GM12801 (cell line): Measurements from ENCODE around the gene CUL9.

Experiments
- TF ChIP-seq, protein P1 (sequence below): IDR thresholded peaks from one replicate; pipeline ENCODE4 v1.5.1; 2011; ENCODE audit warnings: control low read depth; ENCODE audit not compliant: insufficient read length; ENCODE audit errors: extremely low read depth

The CUL9 gene

GRCh38 chr6:43189776-43190304 is 7.8 kb downstream of the CUL9 start:
- TF ChIP-seq, protein P1, sequence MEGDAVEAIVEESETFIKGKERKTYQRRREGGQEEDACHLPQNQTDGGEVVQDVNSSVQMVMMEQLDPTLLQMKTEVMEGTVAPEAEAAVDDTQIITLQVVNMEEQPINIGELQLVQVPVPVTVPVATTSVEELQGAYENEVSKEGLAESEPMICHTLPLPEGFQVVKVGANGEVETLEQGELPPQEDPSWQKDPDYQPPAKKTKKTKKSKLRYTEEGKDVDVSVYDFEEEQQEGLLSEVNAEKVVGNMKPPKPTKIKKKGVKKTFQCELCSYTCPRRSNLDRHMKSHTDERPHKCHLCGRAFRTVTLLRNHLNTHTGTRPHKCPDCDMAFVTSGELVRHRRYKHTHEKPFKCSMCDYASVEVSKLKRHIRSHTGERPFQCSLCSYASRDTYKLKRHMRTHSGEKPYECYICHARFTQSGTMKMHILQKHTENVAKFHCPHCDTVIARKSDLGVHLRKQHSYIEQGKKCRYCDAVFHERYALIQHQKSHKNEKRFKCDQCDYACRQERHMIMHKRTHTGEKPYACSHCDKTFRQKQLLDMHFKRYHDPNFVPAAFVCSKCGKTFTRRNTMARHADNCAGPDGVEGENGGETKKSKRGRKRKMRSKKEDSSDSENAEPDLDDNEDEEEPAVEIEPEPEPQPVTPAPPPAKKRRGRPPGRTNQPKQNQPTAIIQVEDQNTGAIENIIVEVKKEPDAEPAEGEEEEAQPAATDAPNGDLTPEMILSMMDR: no peak

DNA sequence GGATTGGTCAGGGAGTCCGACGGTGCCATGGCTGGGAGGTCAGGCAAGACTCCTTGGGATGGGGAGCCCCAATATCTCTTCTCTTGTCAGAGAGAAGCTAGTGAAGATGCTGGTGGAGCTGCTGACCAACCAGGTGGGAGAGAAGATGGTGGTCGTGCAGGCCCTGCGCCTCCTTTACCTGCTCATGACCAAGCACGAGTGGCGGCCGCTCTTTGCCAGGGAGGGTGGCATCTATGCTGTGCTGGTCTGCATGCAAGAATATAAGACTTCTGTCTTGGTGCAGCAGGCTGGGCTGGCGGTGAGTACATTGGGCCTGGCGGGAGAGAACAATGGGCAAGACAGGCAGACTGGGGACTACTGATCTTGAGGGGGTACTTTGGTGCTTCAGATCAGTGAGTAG is 10.9 kb downstream of the CUL9 start:
- TF ChIP-seq, protein P1: no peak

GRCh38 chr6:43193929-43194328 is 11.9 kb downstream of the CUL9 start:
- TF ChIP-seq, protein P1: no peak

DNA sequence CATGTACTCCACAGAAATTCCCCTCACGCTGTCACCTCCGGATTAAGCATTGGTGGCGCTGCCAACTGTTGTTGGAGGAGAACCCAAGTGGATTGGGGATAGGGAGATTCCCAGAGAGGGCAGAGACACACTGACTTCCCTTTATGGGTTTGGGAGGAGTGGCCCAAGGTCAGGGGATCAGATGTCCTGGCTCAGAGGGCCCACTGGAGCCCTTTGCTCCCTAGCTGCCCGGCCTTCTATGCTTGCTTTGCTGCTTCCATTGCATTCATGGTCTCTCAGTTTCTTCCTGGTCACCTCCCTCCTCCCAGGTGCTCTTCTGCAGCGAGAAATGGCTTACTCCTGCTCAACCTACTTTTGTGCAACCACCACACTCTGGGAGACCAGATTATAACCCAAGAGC is 14.3 kb downstream of the CUL9 start:
- TF ChIP-seq, protein P1: no peak

DNA sequence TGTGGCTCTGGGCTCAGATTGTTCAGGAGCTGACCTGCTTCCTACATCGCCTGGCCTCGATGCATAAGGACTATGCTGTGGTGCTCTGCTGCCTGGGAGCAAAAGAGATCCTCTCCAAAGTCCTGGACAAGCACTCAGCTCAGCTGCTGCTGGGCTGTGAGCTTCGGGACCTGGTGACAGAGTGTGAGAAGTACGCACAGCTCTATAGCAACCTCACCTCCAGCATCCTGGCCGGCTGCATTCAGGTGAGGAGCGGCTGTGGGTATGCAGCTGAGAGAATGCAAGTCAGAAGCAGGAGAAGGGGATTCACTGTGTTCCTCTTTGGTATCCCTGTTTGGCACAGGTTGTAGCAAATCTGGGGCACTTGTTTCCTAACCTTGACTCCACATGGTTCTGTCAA is 17.9 kb downstream of the CUL9 start:
- TF ChIP-seq, protein P1: no peak

DNA sequence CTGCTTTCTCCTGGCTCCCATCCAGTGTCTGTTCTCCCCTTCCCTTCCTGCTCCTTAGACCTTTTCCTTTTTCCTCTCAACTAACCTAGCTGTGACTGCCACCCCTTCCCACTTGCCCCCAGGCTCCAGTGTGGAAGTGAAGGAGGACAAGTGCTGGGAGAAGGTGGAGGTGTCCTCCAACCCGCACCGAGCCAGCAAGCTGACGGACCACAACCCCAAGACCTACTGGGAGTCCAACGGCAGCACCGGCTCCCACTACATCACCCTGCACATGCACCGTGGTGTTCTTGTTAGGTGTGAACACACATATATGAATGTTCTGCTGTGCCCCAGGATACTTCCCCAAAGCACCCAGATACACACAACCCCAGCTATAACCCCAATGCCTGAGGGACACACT is 18.5 kb downstream of the CUL9 start:
- TF ChIP-seq, protein P1: no peak

GRCh38 chr6:43202451-43202850 is 20.5 kb downstream of the CUL9 start:
- TF ChIP-seq, protein P1: no peak

GRCh38 chr6:43203029-43203717 is 21.2 kb downstream of the CUL9 start:
- TF ChIP-seq, protein P1: no peak
